ENCODE measurements around the gene FGF12.

DNA sequence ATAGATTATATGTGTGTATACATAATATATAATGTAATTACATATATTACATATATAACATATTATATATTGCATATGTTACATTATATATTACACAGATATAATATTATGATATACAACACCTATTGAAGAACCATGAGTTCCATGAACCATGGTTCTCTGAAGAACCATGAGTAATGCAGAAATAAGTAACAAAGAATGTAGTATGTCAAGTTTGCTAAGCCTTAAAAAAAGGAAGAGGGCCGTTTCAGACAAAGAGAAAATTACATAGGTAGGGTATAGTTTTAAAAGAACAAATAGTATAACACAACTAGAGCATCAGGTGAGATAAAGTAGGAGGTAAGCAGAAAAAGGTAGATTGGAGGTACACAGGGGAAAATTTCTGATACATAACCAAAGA is 177.0 kb downstream of the FGF12 start:
- TF ChIP-seq SNAI2 (CRISPR knock-in tag; IDR thresholded peaks at IDR 0.05) (no peak), RARB (CRISPR knock-in tag; IDR thresholded peaks at IDR 0.05) (no peak), CREB5 (CRISPR knock-in tag; IDR thresholded peaks at IDR 0.05; ENCODE audit: low read depth) (no peak), PATZ1 (CRISPR knock-in tag; IDR thresholded peaks at IDR 0.05; ENCODE audit: borderline replicate concordance) (no peak), ZNF565 (CRISPR knock-in tag; conservative IDR thresholded peaks at IDR 0.05; ENCODE audit: low read depth) (no peak), GLIS3 (CRISPR knock-in tag; IDR thresholded peaks at IDR 0.05) (no peak)
